ENCODE measurements around the gene GRIK2.

Gene GRIK2

DNA sequence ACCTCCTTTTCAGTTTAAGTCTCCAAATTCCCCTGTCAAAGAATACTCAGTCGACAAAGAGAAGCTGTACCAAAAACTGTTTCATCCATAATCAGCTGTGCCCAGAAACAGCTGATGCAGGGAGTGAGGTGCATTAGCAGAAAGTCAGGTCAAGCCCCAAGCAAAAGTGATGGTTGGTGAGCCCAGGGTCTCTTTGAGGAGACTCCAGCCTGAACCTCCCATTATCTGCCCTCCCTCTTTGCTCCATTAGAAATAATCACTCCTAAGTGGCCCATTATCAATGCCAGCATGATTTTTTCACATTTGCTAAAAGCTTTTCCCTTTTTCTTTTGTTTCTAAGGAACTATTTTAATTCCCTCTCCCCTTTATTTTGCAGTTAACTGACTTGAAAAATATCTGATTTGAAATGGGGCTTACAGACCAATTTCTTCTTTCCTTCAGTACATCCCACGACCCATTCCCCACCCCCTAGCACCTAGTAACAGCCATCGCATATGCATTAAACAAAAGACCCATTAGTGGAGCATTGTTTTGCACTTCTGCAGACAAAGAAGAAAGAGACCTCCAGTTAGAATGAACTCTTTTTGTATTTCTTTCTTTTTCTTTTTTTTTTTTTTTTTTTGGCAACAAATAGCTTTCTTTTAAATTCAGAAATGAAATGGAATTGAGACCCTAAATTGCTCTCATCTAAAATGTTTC, 257.0 kb downstream of the GRIK2 start:
- DNase-seq, result no peak

DNA sequence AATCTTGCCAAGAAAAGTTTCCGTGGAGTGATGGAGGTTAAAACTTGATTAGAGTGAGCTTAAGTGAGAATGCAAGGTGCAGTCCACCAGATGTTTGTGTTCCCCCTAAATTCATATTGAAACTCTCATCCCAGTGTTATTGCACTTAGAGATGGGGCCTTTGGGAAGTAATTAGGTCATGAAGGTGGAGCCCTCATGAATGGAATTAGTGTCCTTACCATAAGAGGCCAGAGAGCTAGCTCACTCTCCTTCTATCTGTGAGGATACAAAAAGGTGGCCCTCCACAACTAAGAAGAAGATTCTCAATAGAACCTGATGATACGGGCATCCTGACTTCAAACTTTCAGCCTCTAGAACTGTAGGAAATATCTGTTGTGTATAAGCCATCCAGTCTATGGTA, 258.6 kb downstream of the GRIK2 start:
- no peak for DNase-seq

DNA sequence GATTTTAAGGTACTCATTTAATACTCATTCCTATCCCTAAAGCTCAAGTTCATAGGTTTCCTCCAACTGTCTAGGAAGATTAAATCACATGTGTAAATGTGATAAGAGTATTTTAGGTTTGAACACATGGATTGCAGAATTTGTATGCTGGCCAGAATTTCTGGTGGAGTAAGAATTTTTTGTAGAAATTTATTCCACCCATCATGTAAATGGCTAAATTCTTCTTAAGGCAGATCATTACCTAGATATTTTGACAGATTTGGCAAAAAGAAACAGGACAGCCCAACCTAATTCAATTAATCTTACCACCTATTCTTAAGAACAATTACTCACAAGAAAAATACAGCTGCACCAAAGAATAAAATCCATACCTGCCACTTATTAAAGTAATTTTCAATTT, 261.6 kb downstream of the GRIK2 start:
- no peak for DNase-seq

DNA sequence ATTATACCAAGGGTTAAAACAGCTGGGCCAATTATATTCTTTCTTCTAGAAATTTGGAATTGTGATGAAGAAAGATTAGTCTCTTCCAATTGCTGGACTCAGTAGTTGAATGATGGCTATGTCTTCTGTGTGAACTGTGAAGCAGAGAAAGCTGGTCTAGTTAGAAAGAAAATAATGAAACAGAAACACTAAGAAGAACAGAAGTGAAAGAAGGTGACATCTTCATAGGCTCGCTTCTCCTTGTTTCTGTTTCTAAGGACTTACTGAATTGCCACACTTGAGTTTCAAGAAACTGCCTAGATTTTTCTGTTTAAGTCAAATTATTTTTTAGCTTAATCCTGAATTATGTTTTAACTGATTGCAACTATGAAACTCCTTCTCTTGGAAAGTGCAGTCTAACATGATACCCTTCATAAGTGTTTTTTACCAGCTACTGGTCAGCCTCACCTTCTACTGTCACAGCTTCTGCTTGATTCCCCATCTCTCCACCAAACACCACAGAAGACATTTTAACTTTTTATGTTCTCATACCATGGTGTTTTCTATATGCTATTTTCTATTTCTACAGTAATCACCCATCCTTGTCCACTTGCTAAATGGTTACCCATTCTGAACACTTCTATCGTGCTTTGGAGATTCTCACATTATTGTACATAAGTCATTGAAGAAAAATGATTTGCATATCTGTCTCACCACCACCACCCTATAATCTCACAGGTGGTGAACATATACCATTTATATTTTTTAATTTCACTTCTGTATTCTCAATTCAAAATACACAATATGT, 268.8 kb downstream of the GRIK2 start:
- DNase-seq, result no peak

DNA sequence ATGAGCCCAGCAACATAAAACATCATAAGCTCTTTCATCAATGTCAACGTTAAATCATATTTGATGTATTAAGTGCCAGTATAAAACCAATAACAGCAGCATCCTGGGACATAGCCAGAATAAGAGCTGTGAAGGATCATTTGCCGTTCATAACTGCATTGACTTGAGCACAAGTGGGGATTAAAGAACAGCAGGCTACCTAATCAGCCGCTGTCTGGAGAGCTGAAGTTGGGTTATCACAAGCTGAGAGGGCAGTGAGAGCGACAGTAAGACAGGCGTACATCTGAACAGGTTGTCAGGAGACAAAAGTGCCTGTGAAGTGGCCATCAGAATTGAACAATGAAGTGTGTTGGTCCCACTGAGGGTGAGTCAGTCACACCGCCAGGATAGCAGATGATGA, 269.6 kb downstream of the GRIK2 start:
- no peak for DNase-seq

DNA sequence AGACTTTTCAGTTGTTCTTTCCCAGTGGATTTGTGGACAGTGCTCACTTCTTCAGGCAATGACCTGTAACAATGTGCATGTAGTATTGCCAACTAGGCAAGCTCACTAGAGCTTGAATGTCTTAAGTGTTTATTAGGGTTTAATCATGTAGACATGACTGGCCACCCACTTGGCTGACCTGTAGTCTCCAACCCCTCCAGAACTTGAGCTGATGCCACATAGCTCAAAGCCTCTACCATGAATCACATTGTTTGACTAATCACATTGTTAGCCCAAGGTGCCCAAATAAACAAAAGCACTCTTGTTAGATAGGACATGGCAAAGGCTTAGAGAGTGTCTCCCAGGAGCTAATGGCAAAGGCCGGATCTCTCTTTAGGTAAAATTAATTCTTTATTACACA, 272.7 kb downstream of the GRIK2 start:
- DNase-seq, result no peak

DNA sequence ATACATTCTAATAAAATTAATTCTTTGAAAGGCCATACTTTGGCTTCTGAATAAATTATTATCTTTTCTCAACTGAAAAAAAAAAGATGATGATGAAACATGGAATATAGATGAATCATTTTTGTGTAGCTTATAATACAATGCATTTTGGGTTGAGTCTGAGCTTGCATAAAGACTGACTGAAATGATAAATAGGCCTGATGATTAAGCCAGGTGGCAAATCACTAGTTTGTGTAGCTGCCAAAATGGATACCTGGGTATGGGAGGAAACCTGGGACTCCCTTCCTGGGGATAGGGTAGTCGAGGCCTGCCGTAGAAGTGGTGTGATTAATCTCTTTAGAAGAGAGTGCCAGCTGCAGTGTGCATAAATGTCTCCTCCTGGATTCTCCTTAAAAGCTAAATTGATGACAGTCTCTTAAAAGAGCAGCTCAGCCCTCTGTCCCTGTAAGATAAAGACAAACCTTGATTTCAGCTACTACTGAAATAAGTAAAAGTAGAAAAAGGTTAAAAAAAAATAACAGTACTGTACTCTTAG, 275.1 kb downstream of the GRIK2 start:
- DNase-seq, result no peak

DNA sequence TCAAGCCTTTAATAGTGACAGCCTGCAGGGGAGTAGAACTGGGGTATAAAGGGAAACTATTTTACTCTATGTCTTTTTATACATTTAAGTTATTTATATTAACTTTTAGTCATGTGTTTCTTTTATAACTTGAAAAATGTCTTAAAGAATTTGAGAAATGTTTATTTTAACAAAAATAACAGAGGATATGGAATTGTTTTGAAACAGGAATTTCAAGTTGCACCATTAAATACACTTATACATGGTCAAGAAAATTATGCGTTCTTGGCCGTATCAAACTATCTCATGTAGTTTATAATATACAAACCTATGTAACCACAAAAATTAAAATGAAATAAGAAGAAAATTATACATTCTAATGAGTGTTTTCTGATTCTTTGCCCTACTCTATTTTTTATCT, 282.7 kb downstream of the GRIK2 start:
- DNase-seq, result no peak

DNA sequence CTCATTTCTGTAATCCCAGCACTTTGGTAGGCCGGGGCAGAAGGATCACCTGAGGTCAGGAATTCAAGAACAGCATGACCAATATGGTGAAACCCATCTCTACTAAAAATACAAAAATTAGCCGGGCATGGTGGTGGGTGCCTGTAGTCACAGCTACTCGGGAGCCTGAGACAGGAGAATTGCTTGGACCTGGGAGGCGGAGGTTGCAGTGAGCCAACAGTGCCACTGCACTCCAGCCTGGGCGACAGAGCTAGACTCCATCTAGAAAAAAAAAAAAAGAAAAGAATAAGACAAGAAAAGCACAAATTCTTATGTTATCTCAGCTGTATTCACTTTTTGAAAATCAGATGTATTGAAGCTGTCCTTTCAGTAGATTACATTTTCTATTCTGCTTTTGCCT, 289.4 kb downstream of the GRIK2 start:
- no peak for DNase-seq

DNA sequence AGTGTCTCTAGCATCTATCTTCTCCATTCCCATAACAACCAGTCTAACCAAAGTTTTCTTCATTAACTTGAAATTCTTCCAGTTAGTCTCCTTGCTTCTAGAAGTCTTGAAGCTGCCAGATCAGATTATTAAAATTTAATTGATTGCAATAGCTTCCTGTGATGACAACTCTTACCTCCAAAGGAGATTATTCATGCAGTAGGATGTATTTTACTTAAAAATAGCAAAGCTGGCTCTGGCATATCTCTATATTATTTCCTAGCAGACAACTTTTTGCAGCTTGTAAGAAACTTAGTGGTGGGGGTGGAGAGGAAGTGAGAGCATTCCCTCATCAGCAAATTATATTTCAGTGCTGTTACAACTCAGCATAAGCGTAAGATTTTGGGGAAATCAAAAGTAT, 290.4 kb downstream of the GRIK2 start:
- no peak for DNase-seq

DNA sequence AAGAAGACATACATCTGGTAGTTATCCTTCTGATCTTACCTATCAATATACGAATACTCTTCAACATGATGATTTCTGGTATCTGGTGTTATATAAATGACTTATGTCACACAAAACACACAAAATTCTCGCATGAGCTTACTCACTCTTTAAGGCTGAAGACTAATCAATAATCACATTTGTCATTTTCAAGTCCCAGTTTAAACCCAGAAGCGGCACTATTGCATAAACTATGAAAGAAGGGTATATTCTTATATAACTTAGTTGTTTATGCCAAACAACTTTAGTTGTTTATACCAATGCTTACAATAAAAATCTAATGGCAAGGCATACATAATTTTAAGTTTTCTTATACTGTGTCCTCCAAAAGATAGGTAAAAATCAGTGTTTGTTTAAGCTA, 293.1 kb downstream of the GRIK2 start:
- no peak for DNase-seq

DNA sequence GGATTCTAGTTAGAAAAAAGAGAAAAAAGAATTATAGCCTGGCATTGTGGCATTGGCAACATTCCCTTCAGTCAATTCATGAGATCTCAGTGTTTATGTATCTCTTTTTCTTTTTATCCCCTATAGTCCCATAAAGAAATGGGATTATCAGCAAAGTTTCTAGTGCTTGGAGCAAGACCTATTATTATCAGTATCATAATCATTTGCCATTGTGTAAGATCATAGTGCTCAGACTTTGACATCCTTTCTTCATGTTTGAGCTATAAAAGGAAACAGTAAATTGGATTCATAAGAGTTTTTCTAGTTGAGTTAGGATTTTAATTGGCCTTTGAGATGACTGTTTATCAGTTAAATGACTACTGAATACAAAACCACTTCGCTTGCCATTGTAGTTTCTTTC, 295.6 kb downstream of the GRIK2 start:
- DNase-seq, result no peak

DNA sequence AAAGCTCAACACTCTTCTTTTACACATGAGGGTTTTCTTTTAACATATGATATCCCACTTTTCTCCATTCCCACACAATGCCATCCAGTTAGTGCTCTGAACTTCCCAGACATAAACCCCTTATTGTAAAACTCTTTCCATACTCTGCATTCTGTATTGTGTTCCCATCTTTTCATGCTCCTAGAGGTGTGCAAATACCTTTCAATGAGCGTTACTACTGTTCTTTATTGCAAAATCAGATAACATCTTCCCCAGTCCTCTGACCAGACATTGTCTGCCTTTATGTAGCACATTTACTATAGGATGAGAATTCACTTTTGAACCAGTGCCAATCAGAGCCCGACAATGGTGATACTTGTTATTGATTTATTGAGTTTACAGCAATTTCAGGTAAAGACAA, 296.2 kb downstream of the GRIK2 start:
- no peak for DNase-seq

DNA sequence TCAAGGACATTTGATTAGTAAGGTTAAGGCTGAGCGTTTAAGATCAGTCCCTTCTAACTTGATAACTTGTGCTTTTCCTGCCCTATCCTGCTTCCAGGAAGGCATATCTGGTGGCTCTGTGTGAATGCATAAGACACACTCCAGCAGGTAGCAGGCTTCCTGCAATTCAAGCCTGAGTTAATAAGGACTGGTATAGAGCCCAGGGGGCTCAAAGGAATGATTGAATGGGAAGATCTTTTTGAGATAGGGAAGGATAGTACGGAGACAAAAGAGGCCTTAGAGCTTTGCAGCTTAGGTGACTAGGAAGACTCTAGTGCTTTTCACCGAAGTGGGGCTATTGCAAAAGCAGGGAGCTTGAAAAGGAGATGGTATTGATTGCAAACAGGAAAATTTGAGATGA, 307.1 kb downstream of the GRIK2 start:
- no peak for DNase-seq

DNA sequence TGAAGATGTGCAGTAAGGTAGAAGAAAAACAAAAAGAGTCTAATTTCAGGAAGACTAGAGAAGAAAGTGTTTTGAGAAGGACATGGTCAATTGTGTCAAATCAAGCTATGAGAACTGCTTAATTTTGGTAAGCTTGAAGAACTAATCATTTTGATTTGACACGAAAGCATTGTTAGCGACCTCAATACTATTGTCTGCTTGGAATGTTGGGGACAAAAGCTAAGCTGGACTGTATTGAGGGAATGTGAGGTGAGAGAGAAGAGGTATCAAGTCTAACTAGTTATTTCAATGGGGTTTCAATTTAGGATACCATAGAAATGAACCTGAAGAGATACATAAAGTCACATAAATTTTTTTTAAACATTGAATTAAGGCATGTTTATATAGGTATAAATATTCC, 309.8 kb downstream of the GRIK2 start:
- no peak for DNase-seq

DNA sequence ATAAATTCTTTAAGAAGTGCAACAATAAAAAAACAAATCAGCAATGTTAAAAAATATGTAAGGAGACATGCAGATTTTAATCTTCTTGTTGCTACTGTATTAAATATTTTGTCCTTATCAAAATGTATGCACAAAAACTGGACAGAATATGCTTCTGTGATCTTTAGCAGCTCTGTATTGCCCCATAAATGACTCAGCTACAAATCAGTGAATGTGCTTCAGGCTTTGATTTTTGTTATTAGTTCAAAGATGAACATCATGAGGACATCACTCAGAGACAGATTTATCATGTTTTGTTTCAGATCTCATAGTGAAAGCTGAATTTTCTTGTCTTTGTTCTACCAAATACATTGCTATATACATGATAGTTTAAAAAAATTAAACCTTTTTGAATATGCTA, 312.4 kb downstream of the GRIK2 start:
- DNase-seq, result no peak

DNA sequence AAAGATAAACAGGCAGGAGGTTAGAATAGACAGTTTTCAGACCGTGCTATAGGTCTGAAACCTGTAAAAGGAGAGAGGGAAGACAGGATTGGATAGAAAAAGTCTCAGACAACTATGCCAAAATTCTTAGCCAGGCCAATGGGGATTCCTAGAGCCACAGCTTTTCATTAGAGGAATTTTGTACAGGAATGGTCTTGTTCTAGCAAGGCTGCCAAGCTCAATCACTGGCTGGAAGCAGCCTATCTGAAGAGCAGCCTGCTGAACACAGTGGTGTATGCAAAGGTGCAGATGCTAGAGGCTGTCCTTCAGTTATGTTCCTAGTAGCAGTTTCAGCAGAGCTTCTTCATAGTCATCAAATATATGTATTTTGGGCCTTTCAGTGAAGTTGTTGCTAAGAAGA, 313.1 kb downstream of the GRIK2 start:
- no peak for DNase-seq

DNA sequence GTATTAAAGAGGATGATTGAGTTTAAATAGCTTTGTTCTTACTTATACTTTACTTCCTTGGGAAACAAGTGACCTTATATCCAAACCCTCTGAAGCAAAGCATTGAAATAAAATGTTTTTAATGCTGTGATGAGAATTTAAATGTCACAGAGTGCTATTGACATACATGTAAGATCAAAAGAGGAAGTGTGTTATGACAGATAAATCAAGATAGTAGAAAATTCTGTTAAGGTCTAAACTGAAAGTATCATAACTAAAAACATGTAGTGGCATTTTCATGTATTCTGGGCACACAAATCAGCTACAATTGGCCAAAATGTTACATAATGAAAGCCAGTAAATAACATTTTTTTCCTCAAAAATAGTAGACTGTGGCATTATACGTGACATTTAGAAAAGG, 318.0 kb downstream of the GRIK2 start:
- no peak for DNase-seq

DNA sequence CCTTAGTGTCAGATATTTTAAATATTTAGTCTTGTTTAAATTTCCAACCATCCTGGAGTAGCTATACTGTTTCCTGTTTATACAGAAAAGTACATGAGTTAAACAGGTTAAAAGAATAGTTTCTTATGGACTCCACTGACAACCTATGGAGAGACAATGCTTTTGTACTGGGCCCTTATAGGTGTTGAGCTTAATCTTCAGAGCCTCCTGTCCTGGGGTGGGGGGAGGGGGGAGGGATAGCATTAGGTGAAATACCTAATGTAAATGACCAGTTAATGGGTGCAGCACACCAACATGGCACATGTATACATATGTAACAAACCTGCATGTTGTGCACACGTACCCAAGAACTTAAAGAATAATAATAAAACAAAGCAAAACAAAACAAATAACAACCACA, 322.9 kb downstream of the GRIK2 start:
- no peak for DNase-seq

DNA sequence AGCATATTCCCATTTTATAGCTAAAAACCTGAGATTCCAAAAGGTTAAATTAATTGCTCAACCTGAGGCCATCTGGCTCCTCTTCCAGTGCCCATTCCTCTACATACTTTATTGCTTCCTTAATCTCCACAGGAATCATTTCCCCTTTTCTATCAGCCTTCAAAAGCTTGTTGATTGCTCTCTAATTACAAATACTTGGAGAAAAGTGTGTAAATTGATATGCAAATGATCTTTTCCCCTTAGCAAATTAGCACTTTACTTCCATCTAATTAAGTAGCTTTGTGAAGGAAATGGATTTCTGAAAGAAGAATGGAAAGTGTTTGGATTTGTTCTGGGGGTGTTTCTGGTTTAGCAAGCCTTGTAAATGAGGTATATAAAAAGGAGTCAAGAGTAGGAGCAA, 323.3 kb downstream of the GRIK2 start:
- DNase-seq, result no peak

DNA sequence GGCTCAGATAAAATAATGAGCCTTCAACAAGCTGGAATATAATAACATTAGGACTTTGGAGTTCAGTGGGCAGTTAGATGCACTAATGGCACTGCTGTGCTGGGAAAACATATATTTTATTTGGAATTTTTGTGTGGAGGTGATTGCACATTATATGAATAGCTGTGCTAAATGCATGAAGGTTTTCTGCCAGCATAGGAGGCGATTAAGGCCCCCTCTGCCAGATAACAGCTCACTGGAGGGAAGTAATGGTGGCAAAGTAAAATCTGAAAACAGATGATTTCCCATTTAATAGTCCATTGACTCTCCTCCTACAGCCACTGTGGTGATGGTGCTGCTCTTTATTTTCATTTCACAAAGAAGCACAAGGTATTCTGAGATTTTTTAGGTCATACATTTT, 326.0 kb downstream of the GRIK2 start:
- DNase-seq, result no peak

DNA sequence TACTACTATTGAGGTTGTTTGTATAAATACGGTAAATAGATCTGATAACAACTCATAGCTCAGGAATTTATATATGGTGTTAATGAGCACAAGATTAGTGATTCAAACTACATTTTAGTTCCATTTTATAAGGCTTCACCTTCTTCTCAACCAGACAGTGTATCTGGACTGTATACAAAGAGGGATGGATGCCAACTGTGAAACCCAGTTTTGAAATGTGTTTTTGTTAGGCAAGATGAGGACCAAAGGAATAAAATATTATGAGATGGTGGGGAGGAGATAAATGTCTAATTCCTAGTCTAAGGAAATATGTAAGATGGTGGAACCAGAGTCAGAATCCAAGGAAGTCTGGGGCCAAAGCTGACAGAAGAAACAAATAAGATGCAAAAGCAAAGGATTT, 329.0 kb downstream of the GRIK2 start:
- no peak for DNase-seq

DNA sequence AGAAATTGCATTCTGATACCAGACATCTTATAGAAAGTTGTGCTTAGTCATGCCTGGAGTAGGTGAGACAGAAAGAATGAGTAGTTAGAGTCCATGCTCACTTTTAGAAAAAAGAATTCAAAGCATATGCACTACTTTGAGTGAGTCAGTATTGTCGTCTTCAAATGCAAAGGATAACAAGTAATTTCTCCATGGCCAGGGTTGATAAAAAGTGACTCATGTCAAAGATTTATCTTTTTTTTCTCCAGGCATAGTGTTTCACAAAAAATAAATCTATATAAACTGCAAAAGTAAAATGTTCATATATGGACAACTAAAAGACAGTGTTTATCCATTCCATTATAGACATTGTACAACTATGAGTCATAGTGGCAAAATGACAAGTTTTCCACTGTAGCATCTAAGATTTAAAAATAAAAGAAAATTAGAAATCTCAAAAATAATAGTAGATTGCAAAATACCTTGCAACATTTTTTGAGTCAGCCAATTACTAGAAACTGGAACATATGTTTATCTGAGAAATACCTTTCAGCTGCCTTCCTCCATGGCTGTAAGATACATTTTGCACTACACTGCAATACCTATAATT, 329.6 kb downstream of the GRIK2 start:
- no peak for DNase-seq

DNA sequence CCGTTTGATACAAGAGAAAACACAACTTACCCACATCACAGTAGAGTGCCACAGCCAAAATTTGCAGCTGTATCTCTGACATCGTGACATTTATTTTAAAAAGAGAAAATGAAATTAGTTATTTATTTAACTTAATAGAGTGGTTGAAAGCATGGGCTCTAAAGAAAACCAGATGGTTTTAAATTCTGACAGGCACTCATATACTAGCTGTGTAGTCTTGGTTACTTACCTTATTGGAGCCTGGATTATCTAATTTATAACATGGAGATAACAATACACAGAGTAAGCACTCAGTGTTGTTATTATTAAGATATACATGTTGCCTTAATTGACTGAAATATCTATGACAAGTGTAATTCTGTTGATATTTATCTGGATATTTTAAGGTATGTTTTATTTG, 334.9 kb downstream of the GRIK2 start:
- DNase-seq, result no peak

Data from hippocampal formation (tissue), 2 donors.